Heart right ventricle (tissue), 16 donors: Measurements from ENCODE around the gene TEX55. TPM values are rescaled to one million over a fixed set of nuclear protein-coding genes. Genes with fewer than 3 reads are reported as not detected.

ENCODE experiments used
- ATAC-seq, 8 donors: fragments of 200-7000 bp; cut with Tn5 transposase; one replicate each; pipeline ENCODE4 v1.9.1; 2020; ENCODE audit warnings: mild to moderate bottlenecking in 8 of 8, moderate library complexity in 8 of 8, moderate number of reproducible peaks in 1 of 8
- DNase-seq, 2 donors: peaks; one replicate each; pipeline ENCODE4 v3.0.0-alpha.2; 2020
- H3K27ac ChIP-seq, 10 donors: fragments of 200-600 bp; sonication (generic) in 2 of 10; one replicate each; pipeline versions ENCODE4 v1.5.0 to v1.8.0; 2020 to 2022; ENCODE audit warnings: mild to moderate bottlenecking in 3 of 10
- H3K27me3 ChIP-seq, 7 donors: fragments of 200-600 bp; one replicate each; pipeline ENCODE4 v1.8.0; 2021 to 2022; ENCODE audit warnings: mild to moderate bottlenecking in 2 of 7
- H3K36me3 ChIP-seq, 9 donors: fragments of 200-600 bp; sonication (generic) in 1 of 9; one replicate each; pipeline versions ENCODE4 v1.5.0 to v1.8.0; 2020 to 2022; ENCODE audit warnings: mild to moderate bottlenecking in 2 of 9
- H3K4me1 ChIP-seq, 9 donors: fragments of 200-600 bp; sonication (generic) in 1 of 9; one replicate each; pipeline versions ENCODE4 v1.5.0 to v1.8.0; 2020 to 2022; ENCODE audit warnings: mild to moderate bottlenecking in 4 of 9
- H3K4me3 ChIP-seq, 10 donors: fragments of 200-600 bp; sonication (generic) in 2 of 10; one replicate each; pipeline versions ENCODE4 v1.5.0 to v1.8.0; 2020 to 2022; ENCODE audit warnings: mild to moderate bottlenecking in 7 of 10, moderate library complexity in 2 of 10
- H3K9me3 ChIP-seq, 11 donors: fragments of 200-600 bp in 10 of 11; sonication (generic) in 2 of 11; one replicate each; pipeline versions ENCODE4 v1.5.0 to v1.8.0; 2013 to 2022; ENCODE audit warnings: mild to moderate bottlenecking in 2 of 11, control low read depth in 1 of 11, moderate library complexity in 1 of 11
- WGBS, 2 donors: extraction: QIAGEN DNeasy Blood & Tissue Kit; methylation state at CpG; one replicate each; pipeline ENCODE4 v1.1.7; 2013; ENCODE audit warnings: inconsistent platforms in 1 of 2; 5-methylcytosine and 5-hydroxymethylcytosine counted together
- intact Hi-C, 10 donors: fragments of 100-400 bp; cut with DNase I; formaldehyde crosslinking; loops; one replicate each; pipeline versions ENCODE4 v1.11.1 to v1.14.2; 2022
- polyA plus RNA-seq, 2 donors: library from polyadenylated mRNA; stranded (reverse); fragments of 200-250 nt; gene quantifications; one replicate each; pipeline ENCODE4 v1.2.3, GENCODE V29; 2013
- total RNA-seq, 10 donors: library from RNA; stranded (reverse); fragmentation: NEBNext Ultra II Directional in 3 of 10; extraction: Animal tissue kit (Norgen Biotek cat#: 25700) in 3 of 10; gene quantifications; one replicate each; pipeline versions ENCODE4 v1.2.1 to v1.2.4, GENCODE V29; 2021 to 2023
- TF ChIP-seq, protein P1 (sequence below), 9 donors: fragments of 200-600 bp; sonication (generic) in 2 of 9; IDR thresholded peaks; one replicate each; pipeline versions ENCODE4 v1.5.0 to v1.8.0; 2021 to 2022; ENCODE audit warnings: antibody characterized with exemption in 9 of 9, mild to moderate bottlenecking in 5 of 9, moderate library complexity in 1 of 9
- donor health status: Arrhythmogenic right ventricular cardiomyopathy.
- donor health status: ischemic (EF 13 %, LVEDD 7.1; RV severe dilation, severe dysfunction).
- donor health status: healthy with polysubstance abuse.
- donor health status: DM: no; HTN: yes; CAD: no.
- donor health status: DM: no; HTN: no; CAD: no.
- donor health status: ischemic (EF 25% LVEDD 6.9; RV normal size, moderate dysfunction).
- donor health status: ischemic (EF 25% LVEDD 5.7; RV mildly dilated, moderate dysfunction).
- donor health status: healthy.
- donor health status: DM: yes; HTN: yes; CAD: no.
- donor health status: Ischemic cardiomyopathy.
- donor health status: ischemic (EF 35%, LVEDD 5.7; RV mildly dilated, moderate dysfunction).
- donor health status: nonischemic (EF 11% LVEDD 7.7; RV severe dilation, severe dysfunction).
- donor health status: DM: yes; HTN: yes; CAD: no.
- donor health status: PGD.
- donor health status: ischemic (EF 29% LVEDD 5.4; RV normal size, mild dysfunction).
- donor health status: nonischemic (EF 23%, LVEDD 6.1; RV moderate dilation, normal function).

The TEX55 gene
- total and polyA plus RNA-seq, 12 donors = not detected

GRCh38 chr3:119177321-119177720 is 31.4 kb downstream of the TEX55 start:
- WGBS, 2 donors = 80 to 88% methylated on average over 4 of the region's 4 CpGs
- no peak for DNase-seq
- Histone ChIP-seq H3K4me3 (no peak overlapping the region), H3K27ac (no peak overlapping the region), H3K27me3 (peaks cover 0 to 10% (median 0%) of the 10 kb centered on the region in 7 donors), H3K9me3 (no peaks in the 10 kb centered on the region), H3K4me1 (no peaks in the 10 kb centered on the region), H3K36me3 (no peaks in the 10 kb centered on the region)
- TF ChIP-seq, protein P1, sequence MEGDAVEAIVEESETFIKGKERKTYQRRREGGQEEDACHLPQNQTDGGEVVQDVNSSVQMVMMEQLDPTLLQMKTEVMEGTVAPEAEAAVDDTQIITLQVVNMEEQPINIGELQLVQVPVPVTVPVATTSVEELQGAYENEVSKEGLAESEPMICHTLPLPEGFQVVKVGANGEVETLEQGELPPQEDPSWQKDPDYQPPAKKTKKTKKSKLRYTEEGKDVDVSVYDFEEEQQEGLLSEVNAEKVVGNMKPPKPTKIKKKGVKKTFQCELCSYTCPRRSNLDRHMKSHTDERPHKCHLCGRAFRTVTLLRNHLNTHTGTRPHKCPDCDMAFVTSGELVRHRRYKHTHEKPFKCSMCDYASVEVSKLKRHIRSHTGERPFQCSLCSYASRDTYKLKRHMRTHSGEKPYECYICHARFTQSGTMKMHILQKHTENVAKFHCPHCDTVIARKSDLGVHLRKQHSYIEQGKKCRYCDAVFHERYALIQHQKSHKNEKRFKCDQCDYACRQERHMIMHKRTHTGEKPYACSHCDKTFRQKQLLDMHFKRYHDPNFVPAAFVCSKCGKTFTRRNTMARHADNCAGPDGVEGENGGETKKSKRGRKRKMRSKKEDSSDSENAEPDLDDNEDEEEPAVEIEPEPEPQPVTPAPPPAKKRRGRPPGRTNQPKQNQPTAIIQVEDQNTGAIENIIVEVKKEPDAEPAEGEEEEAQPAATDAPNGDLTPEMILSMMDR (IDR thresholded peaks at IDR 0.05) = no peak
- intact Hi-C loops = no loop called here
- ATAC-seq = no peak

- ATAC-seq (no peak), DNase-seq (no peak)
- H3K27ac ChIP-seq = no peak overlapping the region
- H3K9me3 ChIP-seq = no peaks in the 10 kb centered on the region
- TF ChIP-seq, protein P1 (IDR thresholded peaks at IDR 0.05) = no peak
- H3K36me3 ChIP-seq = no peaks in the 10 kb centered on the region
- 73 to 75% methylated on average over 3 of the region's 3 CpGs for WGBS, 2 donors
- H3K27me3 ChIP-seq = peaks cover 0 to 10% (median 0%) of the 10 kb centered on the region in 7 donors
- no peaks in the 10 kb centered on the region for H3K4me1 ChIP-seq
- intact Hi-C loops = no loop called here
- no peak overlapping the region for H3K4me3 ChIP-seq
Observed at GRCh38 chr3:119181765-119182164, 35.8 kb downstream of the TEX55 start.

DNA sequence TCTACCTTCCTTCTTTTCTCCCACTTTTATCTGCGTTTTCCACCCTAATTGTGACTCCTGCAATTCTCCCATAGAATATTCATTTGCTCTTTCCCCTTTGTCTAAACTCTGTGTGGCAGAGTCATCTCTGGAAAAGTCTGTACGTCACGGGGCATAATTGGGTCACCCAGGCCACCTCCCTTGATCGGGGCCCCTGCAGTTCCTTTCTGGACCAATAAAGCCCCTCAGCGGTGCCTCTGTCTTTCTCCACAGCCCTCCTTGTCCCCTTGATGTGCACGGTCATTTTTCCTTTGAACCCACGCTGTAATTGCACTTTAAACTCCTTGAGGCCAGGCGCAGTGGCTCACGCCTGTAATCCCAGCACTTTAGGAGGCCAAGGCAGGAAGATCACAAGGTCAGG is 38.1 kb downstream of the TEX55 start:
- Histone ChIP-seq H3K4me3 (no peak overlapping the region), H3K4me1 (no peaks in the 10 kb centered on the region), H3K9me3 (no peaks in the 10 kb centered on the region), H3K27me3 (no peaks in the 10 kb centered on the region), H3K36me3 (no peaks in the 10 kb centered on the region), H3K27ac (no peak overlapping the region)
- DNase-seq (no peak), ATAC-seq (no peak)
- WGBS, 2 donors = 84 to 88% methylated on average over 9 of the region's 9 CpGs
- intact Hi-C loops = no loop called here
- TF ChIP-seq, protein P1 (IDR thresholded peaks at IDR 0.05) = no peak

DNA sequence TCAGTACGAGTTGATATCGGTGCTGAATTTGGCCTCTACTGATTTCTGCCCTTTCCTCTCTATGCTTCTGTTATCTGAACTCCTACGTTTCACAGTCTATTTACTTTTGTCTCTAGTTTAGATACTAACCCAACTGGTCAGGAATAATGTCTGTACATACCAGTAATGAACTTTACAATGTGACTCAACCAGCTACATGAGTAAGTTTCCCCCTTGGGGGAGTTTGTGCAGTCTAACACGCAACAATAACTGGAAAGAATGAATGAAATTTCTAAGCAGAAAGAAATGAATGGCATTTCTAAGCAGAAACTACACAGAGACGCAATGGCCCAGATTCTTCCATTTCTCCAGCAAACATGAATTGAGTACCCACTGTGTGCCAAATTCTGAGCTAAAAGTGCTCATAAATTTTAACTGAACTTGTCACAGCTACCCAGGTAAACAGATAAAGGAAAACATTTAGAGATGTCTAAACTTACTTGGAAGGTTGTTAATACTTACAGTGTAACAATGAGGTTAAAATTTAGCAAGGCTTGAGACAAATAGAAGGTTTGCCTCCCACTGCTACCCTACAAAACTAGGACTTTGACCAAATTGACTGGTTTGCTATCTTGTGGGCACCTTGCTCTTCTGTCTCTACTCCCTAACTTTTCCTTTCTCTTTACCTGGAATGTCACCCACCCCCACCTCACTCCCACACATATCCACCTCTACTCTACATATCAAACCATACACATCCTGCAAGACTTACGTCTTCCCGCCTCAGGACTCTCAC is 39.0 kb downstream of the TEX55 start:
- 75 to 79% methylated on average over 7 of the region's 7 CpGs for WGBS, 2 donors
- no peak for DNase-seq
- no peak overlapping the region for H3K4me3 ChIP-seq
- H3K27ac ChIP-seq = no peak overlapping the region
- H3K9me3 ChIP-seq = no peaks in the 10 kb centered on the region
- intact Hi-C loops = no loop called here
- H3K4me1 ChIP-seq = no peaks in the 10 kb centered on the region
- H3K36me3 ChIP-seq = no peaks in the 10 kb centered on the region
- no peak for ATAC-seq
- TF ChIP-seq, protein P1 (IDR thresholded peaks at IDR 0.05) = no peak
- no peaks in the 10 kb centered on the region for H3K27me3 ChIP-seq
